ENCODE results near the gene GPR78.

DNA sequence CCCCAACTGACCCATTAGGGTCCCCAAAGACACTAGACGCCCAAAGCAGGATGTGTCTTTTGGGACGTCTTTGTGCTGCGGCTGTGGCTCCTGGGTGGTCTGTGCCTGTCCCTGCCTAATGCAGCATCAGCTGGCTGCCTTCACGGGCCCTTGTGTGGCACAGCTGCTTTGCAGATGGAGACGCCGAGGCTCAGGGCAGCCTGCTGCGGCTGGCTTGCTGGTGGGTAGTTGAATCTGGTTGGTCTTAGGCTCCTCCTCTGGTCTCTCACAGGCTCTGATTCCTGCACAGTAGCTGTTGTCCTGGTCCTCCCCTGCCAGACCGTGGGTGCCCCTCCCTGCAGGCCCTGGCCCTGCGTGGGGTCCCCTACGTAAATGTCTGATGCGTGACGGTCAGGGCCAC is 20.5 kb downstream of the GPR78 start:
- TF ChIP-seq REST (IDR thresholded peaks at IDR 0.05; ENCODE audit: insufficient read depth in 1 of 2, low read depth in 2 of 2, low read length in 2 of 2) (no peak), POLR2AphosphoS5 (IDR thresholded peaks at IDR 0.05; ENCODE audit: low read depth, low read length) (no peak), TAF1 (IDR thresholded peaks at IDR 0.05; ENCODE audit: borderline replicate concordance, insufficient read depth, low read length) (no peak), SIN3A (IDR thresholded peaks at IDR 0.05; ENCODE audit: borderline replicate concordance, insufficient read depth, low read length) (no peak), FOXP2 (optimal IDR thresholded peaks at IDR 0.05; ENCODE audit: borderline replicate concordance, extremely low read depth, extremely low read length, insufficient read depth) (no peak)

Measured in PFSK-1 (cell line).